GM19328 (cell line): ENCODE data around the gene PAMR1.

Experiments
- ATAC-seq: cut with Tn5 transposase; IDR thresholded peaks from one replicate; pipeline ENCODE4 v1.9.1; 2021; ENCODE audit warnings: mild to moderate bottlenecking, moderate library complexity; ENCODE audit not compliant: unreplicated experiment

The PAMR1 gene

DNA sequence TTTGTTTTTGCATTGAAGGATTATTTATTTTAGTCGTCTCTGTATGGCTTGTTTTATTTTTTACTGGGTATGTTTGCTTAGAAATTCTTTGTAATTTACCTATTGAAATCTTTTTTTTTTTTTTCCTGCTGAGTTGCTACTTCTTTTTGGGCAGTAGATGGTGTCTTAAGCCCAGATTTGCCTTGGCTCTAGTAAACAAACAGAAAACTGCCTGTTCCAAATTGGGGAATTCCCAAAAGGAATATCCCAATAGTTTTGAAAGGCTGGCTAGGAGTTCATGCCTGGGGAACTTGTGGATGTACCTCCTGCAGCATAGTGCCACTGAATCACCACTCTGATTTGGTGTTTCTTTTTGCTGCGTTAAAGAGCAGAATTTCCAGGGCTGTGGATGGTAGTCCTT lies 17.7 kb downstream of the PAMR1 start:
- ATAC-seq: no peak

DNA sequence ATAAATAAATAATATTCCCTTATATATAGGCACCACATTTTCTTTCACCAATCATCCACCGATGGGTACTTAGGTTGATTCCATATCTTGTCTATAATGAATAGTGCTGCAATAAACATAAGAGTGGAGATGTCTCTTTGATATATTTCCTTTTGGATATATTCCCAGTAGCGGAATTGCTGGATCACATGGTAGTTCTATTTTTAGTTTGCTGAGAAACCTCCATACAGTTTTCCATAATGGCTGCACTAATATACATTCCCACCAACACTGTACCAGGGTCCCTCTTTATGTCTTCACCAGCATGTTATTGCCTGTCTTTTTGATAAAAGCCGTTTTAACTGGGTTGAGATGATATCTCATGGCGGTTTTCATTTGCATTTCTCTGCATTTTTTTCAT lies 23.6 kb downstream of the PAMR1 start:
- ATAC-seq: no peak

GRCh38 chr11:35500744-35501143 lies 24.7 kb downstream of the PAMR1 start:
- no peak for ATAC-seq

- ATAC-seq: no peak
These were observed 29.0 kb downstream of the PAMR1 start for GRCh38 chr11:35496416-35496815.

GRCh38 chr11:35494957-35495490 lies 30.4 kb downstream of the PAMR1 start:
- ATAC-seq: no peak

DNA sequence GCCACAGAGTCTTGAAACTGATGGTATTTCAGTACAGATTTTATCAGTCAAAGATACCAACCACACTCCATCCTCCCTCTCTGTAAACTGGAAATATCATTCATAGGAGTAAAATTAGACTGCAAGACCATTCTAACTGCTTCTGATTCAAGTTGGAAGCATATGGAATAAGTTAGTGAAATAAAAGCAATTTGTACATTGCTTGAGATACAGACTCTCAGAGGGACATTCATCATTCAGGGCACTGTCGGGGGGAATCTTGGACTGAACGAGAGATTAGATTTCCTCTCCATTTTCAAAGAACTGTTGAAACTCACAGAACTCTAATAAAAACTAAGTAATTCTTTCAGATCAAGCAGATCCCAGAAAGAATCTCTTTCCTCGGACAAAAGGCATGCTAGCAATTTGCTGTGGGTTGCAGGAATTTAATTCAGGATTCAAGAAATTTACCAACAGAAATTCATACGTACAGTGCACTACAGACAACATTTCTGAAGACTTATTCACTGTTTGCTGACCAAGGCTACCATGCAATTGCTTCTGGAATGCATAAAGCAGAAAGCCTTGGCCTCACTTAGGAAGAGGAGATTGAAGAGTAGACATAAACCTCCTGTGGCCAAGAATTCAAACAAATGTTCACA lies 34.1 kb downstream of the PAMR1 start:
- ATAC-seq: no peak

GRCh38 chr11:35488117-35488516 lies 37.3 kb downstream of the PAMR1 start:
- no peak for ATAC-seq

- ATAC-seq: no peak
These were observed 37.8 kb downstream of the PAMR1 start for GRCh38 chr11:35487532-35488078.

DNA sequence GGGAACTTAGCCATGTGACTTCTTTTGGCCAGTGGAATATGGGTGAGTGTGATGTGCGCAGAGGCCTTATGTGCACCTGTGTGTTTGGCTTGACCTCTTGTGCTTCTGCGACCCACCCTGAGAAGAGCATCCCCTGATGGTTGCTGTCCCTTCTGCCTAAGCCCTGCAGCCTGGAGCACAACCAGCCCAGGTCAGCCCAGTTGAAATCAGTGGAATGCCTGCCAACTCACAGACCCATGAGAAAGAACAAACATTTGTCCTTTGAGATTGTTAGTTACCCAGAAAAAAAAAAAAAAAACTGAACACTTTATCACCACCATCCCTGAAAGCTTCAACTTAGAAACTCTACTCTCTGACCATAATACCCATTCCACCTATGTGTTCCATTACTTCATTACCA lies 38.5 kb downstream of the PAMR1 start:
- ATAC-seq: no peak

DNA sequence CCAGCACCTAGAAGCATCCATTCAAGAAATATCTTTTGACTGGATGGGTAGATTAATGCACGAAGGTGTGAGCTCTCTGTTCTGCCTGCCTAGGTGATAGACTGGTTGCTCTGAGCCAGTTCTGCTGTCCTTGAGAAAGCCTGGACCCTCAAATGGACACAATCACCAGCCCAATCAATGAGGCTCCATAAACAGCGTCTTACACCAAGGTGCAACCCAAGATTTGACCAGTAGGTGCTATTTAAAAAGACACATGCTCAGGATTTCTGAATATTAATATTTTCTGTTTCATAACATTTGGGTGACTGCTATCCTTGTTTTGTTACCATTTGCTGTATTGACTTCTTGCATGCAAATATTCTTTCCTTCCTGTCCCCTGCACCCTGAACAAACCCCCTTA lies 39.0 kb downstream of the PAMR1 start:
- no peak for ATAC-seq

GRCh38 chr11:35485656-35486322 lies 39.6 kb downstream of the PAMR1 start:
- ATAC-seq: peak; percentile 85

GRCh38 chr11:35484435-35484834 lies 41.0 kb downstream of the PAMR1 start:
- ATAC-seq: no peak

DNA sequence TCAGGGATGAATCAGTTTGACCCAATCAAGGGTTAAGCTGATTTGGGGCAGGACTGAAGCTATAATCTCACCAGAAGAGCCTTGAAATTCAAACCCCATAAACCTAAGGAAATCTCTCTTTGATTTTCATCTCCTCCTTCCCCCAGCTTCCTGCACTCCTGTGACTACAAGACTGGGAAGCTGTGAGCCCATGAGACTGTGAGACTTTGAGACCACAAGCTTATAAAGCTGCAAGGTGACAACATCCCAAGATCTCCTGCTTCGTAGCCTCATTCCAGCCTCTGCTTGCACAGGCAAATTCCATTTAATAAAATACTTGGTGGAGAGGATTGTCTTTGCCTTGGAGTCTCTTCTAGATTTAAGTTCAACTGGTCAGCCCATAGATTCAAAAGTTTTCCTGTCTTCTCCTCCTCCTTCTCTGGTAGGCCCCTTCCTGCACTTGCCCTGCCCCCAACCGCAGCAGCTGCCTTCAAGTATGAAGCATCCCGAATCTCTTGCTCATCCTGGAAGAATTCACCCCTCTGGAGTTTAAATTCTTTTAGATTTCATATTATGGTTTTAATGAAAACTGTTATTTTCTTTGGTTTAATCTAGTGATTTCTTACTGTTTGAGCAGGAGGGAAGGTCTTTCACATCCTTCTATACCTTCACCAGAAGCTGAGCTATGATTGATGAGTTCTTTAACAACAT lies 42.1 kb downstream of the PAMR1 start:
- no peak for ATAC-seq

DNA sequence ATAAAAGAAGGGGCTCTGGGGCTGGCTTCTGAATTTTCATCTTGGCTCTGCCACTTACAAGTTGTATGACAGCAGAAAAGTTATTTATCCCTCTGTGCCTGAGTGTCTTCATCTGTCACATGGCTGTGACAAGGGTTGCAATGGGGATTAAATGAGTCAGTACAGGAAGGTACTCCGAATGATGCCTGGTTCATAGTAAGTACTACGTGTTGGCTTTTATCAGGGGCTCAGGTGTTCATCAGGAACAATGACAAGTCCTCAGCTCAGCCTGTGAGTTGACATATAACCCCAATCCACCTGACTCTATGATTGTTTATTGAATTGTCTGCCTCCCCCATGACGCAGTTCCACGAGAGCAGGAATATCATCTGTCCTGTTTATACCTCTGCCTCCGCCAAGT lies 45.7 kb downstream of the PAMR1 start:
- no peak for ATAC-seq

- no peak for ATAC-seq
These were observed 46.8 kb downstream of the PAMR1 start for GRCh38 chr11:35478471-35479091.

- no peak for ATAC-seq
These were observed 47.5 kb downstream of the PAMR1 start for GRCh38 chr11:35477901-35478300.

GRCh38 chr11:35474688-35475087 lies 50.7 kb downstream of the PAMR1 start:
- ATAC-seq: no peak

GRCh38 chr11:35473795-35474374 lies 51.5 kb downstream of the PAMR1 start:
- no peak for ATAC-seq

DNA sequence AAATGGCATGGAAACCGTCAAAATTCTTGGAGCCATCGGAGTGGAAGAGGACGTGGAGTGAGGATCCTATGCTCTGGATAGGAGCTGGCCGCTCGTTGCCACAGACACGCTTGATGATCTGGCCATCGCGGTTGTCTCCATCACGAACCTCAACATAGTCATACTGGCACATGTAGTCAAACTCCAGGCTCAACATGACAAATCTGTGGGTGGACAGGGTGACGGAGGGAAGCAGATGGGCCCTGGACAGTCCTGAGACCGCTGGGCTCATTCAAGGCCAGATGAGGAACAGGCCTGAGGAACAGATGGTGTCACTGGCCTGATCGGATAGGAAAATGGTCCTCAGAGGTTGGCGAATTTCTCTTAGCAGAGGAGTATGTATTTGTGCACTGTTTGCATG lies 54.8 kb downstream of the PAMR1 start:
- ATAC-seq: no peak

GRCh38 chr11:35466058-35466457 lies 59.4 kb downstream of the PAMR1 start:
- ATAC-seq: no peak

DNA sequence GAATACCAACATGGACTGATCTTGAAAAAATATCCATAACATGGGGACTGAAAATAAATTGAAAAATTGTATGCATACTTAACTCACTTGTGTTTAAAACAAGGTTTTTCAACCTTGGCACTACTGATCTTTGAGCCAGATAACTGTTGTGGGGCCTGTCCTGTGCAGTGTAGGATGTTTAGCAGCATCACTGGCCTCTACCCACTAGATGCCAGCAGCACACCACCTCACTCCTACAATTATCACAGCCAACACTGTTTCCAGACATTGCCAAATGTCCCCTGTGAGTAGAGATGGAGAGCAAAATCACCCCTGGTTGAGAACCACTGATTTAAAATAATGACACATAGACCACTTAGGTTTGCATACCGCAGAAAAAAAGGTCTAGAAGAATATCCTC lies 61.1 kb downstream of the PAMR1 start:
- no peak for ATAC-seq
